Fibroblast of villous mesenchyme (primary cell): Measurements from ENCODE around the gene FTO. TPM values are rescaled to one million over a fixed set of nuclear protein-coding genes. Genes with fewer than 3 reads are reported as not detected.

Experiments used
- DNase-seq: peaks from one replicate; pipeline ENCODE4 v3.0.0-alpha.2; 2010; ENCODE audit warnings: low read depth
- H3K4me3 ChIP-seq: 2 replicates; pipeline ENCODE4 v1.5.1; 2011; ENCODE audit warnings: low read depth, mild to moderate bottlenecking, low read length
- total RNA-seq: library from RNA; depleted of rRNA; stranded (reverse); fragments of >200 nt; gene quantifications from 2 replicates; pipeline ENCODE4 v1.2.3, GENCODE V29; 2012
- TF ChIP-seq, protein P1 (sequence below): IDR thresholded peaks from 2 replicates; pipeline ENCODE4 v1.5.1; 2012; ENCODE audit warnings: low read depth, mild to moderate bottlenecking, low read length; ENCODE audit not compliant: insufficient read depth

FTO gene
- total RNA-seq, 1 donor: 157 TPM

DNA sequence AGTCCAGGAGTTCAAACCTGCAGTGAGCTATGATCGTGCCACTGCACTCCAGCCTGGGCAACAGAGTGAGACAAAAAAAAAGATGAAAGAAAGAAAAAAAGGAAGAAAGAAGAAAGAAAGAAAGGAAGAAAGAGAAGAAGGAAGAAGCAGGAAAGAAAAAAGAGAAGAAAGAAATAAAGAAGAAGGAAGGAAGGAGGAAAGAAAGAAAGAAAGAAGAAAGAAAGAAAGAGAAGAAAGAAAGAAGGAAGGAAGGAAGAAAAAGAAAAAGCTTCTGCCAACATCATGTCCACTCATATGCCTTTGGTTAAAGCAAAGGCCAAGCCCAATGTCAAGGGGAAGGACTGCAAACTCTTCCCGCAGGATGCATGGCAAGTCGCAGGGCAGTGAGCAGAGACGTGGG is 439.5 kb downstream of the FTO start:
- no peak overlapping the region for H3K4me3 ChIP-seq
- no peak for DNase-seq
- TF ChIP-seq, protein P1, sequence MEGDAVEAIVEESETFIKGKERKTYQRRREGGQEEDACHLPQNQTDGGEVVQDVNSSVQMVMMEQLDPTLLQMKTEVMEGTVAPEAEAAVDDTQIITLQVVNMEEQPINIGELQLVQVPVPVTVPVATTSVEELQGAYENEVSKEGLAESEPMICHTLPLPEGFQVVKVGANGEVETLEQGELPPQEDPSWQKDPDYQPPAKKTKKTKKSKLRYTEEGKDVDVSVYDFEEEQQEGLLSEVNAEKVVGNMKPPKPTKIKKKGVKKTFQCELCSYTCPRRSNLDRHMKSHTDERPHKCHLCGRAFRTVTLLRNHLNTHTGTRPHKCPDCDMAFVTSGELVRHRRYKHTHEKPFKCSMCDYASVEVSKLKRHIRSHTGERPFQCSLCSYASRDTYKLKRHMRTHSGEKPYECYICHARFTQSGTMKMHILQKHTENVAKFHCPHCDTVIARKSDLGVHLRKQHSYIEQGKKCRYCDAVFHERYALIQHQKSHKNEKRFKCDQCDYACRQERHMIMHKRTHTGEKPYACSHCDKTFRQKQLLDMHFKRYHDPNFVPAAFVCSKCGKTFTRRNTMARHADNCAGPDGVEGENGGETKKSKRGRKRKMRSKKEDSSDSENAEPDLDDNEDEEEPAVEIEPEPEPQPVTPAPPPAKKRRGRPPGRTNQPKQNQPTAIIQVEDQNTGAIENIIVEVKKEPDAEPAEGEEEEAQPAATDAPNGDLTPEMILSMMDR: no peak

GRCh38 chr16:54143934-54144571 is 440.1 kb downstream of the FTO start:
- no peak overlapping the region for H3K4me3 ChIP-seq
- no peak for DNase-seq
- TF ChIP-seq, protein P1: no peak

DNA sequence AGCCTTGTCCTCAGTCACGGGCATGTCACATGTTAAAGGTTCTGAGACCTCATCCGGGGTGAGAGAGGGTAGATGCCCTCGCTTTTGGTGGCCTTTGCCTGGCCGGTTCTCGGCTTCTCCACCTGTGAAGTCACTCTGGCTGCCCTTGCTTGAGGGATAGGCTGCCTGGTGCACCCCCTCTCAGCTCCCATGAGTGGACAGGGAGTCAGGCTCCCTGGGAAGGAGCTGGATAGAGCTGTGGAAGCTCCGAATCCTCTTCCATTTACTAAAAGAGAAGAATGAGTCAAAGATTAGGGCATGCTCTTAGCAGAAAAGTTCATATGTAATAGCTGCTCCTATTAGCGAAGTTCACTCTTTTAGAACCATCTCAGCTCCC is 440.6 kb downstream of the FTO start:
- no peak overlapping the region for H3K4me3 ChIP-seq
- no peak for DNase-seq
- TF ChIP-seq, protein P1: no peak

DNA sequence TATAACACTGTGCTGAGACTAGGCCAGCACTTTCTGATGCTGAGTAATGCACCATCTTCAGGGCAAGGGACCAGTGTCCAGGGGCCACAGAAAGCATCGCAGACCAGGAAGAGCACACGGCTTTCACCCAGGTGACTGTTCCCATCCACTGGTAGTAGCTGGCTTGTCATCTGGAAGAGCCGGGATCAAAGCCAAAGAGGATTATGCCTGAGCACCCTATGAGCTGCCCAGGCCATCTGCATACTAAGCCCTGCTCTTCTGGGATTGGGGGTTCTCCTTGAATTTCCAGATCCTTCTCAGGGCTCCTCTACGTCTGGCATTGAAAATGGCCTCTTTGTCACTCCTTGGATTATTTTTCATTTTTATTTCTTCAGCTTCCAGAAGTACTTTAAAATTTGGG is 441.9 kb downstream of the FTO start:
- TF ChIP-seq, protein P1: no peak
- no peak overlapping the region for H3K4me3 ChIP-seq
- DNase-seq: no peak

DNA sequence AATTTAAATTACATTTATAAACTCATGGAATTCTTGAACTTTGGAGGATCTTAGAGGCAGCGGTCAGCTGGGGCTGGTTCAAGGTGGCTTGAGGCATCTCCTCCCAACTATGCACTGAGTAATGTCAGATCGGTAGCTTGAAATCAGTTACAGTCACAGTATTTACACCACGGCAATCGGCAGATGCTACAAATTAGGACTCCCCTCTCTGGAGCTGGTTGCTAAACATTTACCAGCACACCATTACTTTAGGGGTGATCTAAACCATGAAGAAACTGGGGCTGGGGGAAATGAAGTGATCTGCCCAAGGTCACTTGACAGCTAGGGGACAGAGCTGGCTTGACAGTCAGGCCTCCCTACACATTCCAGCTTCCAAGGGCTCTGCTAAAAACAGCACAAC is 445.0 kb downstream of the FTO start:
- no peak for DNase-seq
- TF ChIP-seq, protein P1: no peak
- H3K4me3 ChIP-seq: no peak overlapping the region

GRCh38 chr16:54150861-54151260 is 446.9 kb downstream of the FTO start:
- TF ChIP-seq, protein P1: no peak
- no peak overlapping the region for H3K4me3 ChIP-seq
- DNase-seq: no peak
